ENCODE data around the gene ZNF777.

ZNF777 gene

GRCh38 chr7:149490083-149490760 is 29.4 kb upstream of the ZNF777 start:
- H3K4me1 ChIP-seq (ENCODE audit: control insufficient read depth, insufficient read depth, low read length) = no peaks in the 10 kb centered on the region
- ChIA-PET POLR2A (no interaction called here), CTCF (no interaction called here)
- TF ChIP-seq KLF1 (tag by site-specific recombination; IDR thresholded peaks at IDR 0.05) = no peak
- TF ChIP-seq PATZ1 (tag by site-specific recombination; IDR thresholded peaks at IDR 0.05) = no peak
- no peak for TF ChIP-seq ZNF423 (tag by site-specific recombination; IDR thresholded peaks at IDR 0.05)
- TF ChIP-seq ZBTB21 (tag by site-specific recombination; IDR thresholded peaks at IDR 0.05) = no peak
- TF ChIP-seq ZNF76 (tag by site-specific recombination; IDR thresholded peaks at IDR 0.05; ENCODE audit: borderline replicate concordance, low read depth) = no peak
- no peak for TF ChIP-seq ZNF155 (tag by site-specific recombination; IDR thresholded peaks at IDR 0.05)
- TF ChIP-seq ZFP69B (tag by site-specific recombination; IDR thresholded peaks at IDR 0.05) = no peak
- TF ChIP-seq ZNF398 (tag by site-specific recombination; IDR thresholded peaks at IDR 0.05) = no peak
- TF ChIP-seq ZNF266 (tag by site-specific recombination; IDR thresholded peaks at IDR 0.05; ENCODE audit: low read depth) = no peak
- no peak for TF ChIP-seq ZNF354C (tag by site-specific recombination; IDR thresholded peaks at IDR 0.05; ENCODE audit: borderline replicate concordance, low read depth)
- no peak for TF ChIP-seq SP2 (tag by site-specific recombination; IDR thresholded peaks at IDR 0.05)
- no peak for TF ChIP-seq ZNF677 (tag by site-specific recombination; IDR thresholded peaks at IDR 0.05)
- no peak for TF ChIP-seq ZNF416 (tag by site-specific recombination; IDR thresholded peaks at IDR 0.05)
- TF ChIP-seq IKZF3 (tag by site-specific recombination; IDR thresholded peaks at IDR 0.05) = no peak
- no peak overlapping the region for H3K4me3 ChIP-seq (ENCODE audit: low read depth, low read length)
- H3K27ac ChIP-seq (ENCODE audit: extremely low read depth, low read depth, low read length) = no peak overlapping the region
- no peaks in the 10 kb centered on the region for H3K9me3 ChIP-seq (ENCODE audit: control insufficient read depth, insufficient read depth, low read depth, low read length)
- H3K36me3 ChIP-seq (ENCODE audit: control insufficient read depth in 2 of 2, insufficient read depth in 1 of 2, low read length in 2 of 2) = peaks cover 14 to 99% of the 10 kb centered on the region in 2 experiments; a peak in 2 of 3 replicates

GRCh38 chr7:149489391-149490024 is 28.6 kb upstream of the ZNF777 start:
- Histone ChIP-seq H3K4me3 (ENCODE audit: low read depth, low read length) (no peak overlapping the region), H3K9me3 (ENCODE audit: control insufficient read depth, insufficient read depth, low read depth, low read length) (no peaks in the 10 kb centered on the region), H3K4me1 (ENCODE audit: control insufficient read depth, insufficient read depth, low read length) (no peaks in the 10 kb centered on the region), H3K36me3 (ENCODE audit: control insufficient read depth in 2 of 2, insufficient read depth in 1 of 2, low read length in 2 of 2) (peaks cover 14 to 97% of the 10 kb centered on the region in 2 experiments; a peak in 2 of 3 replicates), H3K27ac (ENCODE audit: extremely low read depth, low read depth, low read length) (no peak overlapping the region)
- ChIA-PET POLR2A (no interaction called here), CTCF (no interaction called here)
- TF ChIP-seq ZNF610 (tag by site-specific recombination; IDR thresholded peaks at IDR 0.05; ENCODE audit: borderline replicate concordance) = no peak
- TF ChIP-seq CTCF (tag by site-specific recombination; IDR thresholded peaks at IDR 0.05) = peak; percentile 40; the same call in 1 of the 2 replicates
- no peak for TF ChIP-seq ZSCAN16 (tag by site-specific recombination; IDR thresholded peaks at IDR 0.05)
- peak; percentile 71 for TF ChIP-seq ZNF341 (tag by site-specific recombination; IDR thresholded peaks at IDR 0.05; ENCODE audit: low read depth)
- TF ChIP-seq REST (tag by site-specific recombination; IDR thresholded peaks at IDR 0.05) = no peak
- TF ChIP-seq KLF9 (tag by site-specific recombination; IDR thresholded peaks at IDR 0.05; ENCODE audit: low read depth) = no peak
